AG08395 (cell line): ENCODE measurements around the gene SUMO2.
A peak's percentile ranks its signal among the peaks of the same experiment; 100 is the strongest.
"Not testable (repeated sequence)": the region's sequence is repeated elsewhere in the genome, so short reads cannot be mapped to it uniquely, and the experiment has no call there.

Experiments
- DNase-seq: peaks from one replicate; pipeline ENCODE4 v3.0.0; 2012; ENCODE audit warnings: mixed read lengths, low spot score

The SUMO2 gene

GRCh38 chr17:75181608-75182318 lies 996 bp downstream of the SUMO2 start:
- DNase-seq, result no peak

GRCh38 chr17:75181110-75181509 lies 1.6 kb downstream of the SUMO2 start:
- no peak for DNase-seq

GRCh38 chr17:75178453-75178852 lies 4.3 kb downstream of the SUMO2 start:
- no peak for DNase-seq

GRCh38 chr17:75176625-75177024 lies 6.1 kb downstream of the SUMO2 start:
- no peak for DNase-seq

GRCh38 chr17:75174996-75175395 lies 7.8 kb downstream of the SUMO2 start:
- no peak for DNase-seq

- no peak for DNase-seq
Observed at GRCh38 chr17:75173526-75173925, 9.2 kb downstream of the SUMO2 start.

GRCh38 chr17:75168998-75169397 lies 13.8 kb downstream of the SUMO2 start:
- no peak for DNase-seq

GRCh38 chr17:75164606-75165005 lies 18.2 kb downstream of the SUMO2 start:
- DNase-seq, result not testable (repeated sequence)

GRCh38 chr17:75163074-75163473 lies 19.7 kb downstream of the SUMO2 start:
- no peak for DNase-seq

GRCh38 chr17:75160211-75160610 lies 22.5 kb downstream of the SUMO2 start:
- no peak for DNase-seq

- no peak for DNase-seq
Observed at GRCh38 chr17:75159196-75160031, 23.3 kb downstream of the SUMO2 start.

GRCh38 chr17:75158480-75158879 lies 24.3 kb downstream of the SUMO2 start:
- not testable (repeated sequence) for DNase-seq

GRCh38 chr17:75155191-75155601 lies 27.6 kb downstream of the SUMO2 start:
- DNase-seq, result no peak

GRCh38 chr17:75154195-75155106 lies 28.3 kb downstream of the SUMO2 start, which contains the start of gene JPT1:
Gene JPT1 (minus strand): TSS chr17:75154512. CDS start chr17:75154397, 115 bp downstream.
- peak; percentile 99 for DNase-seq

GRCh38 chr17:75153780-75154194 lies 29.0 kb downstream of the SUMO2 start:
- DNase-seq, result peak; percentile 12

GRCh38 chr17:75152922-75153779 lies 29.6 kb downstream of the SUMO2 start:
- peak; percentile 29 for DNase-seq

- no peak for DNase-seq
Observed at GRCh38 chr17:75152523-75152921, 30.2 kb downstream of the SUMO2 start.

- no peak for DNase-seq
Observed at GRCh38 chr17:75151930-75152329, 30.8 kb downstream of the SUMO2 start.

- DNase-seq, result no peak
Observed at GRCh38 chr17:75147878-75148546, 34.7 kb downstream of the SUMO2 start.

- DNase-seq, result no peak
Observed at GRCh38 chr17:75146592-75146991, 36.2 kb downstream of the SUMO2 start.
